ENCODE results near the gene GSN. TPM values are rescaled to one million over a fixed set of nuclear protein-coding genes. Genes with fewer than 3 reads are reported as not detected.
A peak's percentile ranks its signal among the peaks of the same experiment; 100 is the strongest.

GSN gene
- total RNA-seq, 1 donor from 2014 or later: 72.1 TPM

- H3K27ac Mint-ChIP-seq: peak overlapping the region; percentile 46
- H3K4me3 ChIP-seq: peak overlapping the region; percentile 31
- no peaks in the 10 kb centered on the region for H4K20me1 ChIP-seq (ENCODE audit: low read depth)
- peak overlapping the region; percentile 73 for H3K4me2 ChIP-seq
- peak overlapping the region; percentile 33 for H3K4me3 Mint-ChIP-seq
- no peak for TF ChIP-seq CTCF (IDR thresholded peaks at IDR 0.05)
- no peak for TF ChIP-seq EZH2 (IDR thresholded peaks at IDR 0.05)
- TF ChIP-seq EZH2phosphoT487 (IDR thresholded peaks at IDR 0.05): no peak
- peaks cover 41% of the 10 kb centered on the region for H3K4me1 ChIP-seq
- H3K9ac ChIP-seq: no peak overlapping the region
- no peaks in the 10 kb centered on the region for H3K36me3 ChIP-seq
- H3K79me2 ChIP-seq (ENCODE audit: low read depth): no peaks in the 10 kb centered on the region
- H3F3A ChIP-seq (ENCODE audit: low read depth): peaks cover 19% of the 10 kb centered on the region
- no peaks in the 10 kb centered on the region for H3K9me3 ChIP-seq (ENCODE audit: low read depth)
- no peak overlapping the region for H3K27ac ChIP-seq
- DNase-seq (ENCODE audit: low spot score): peak; percentile 90
- no peak overlapping the region for H2AFZ ChIP-seq (replicated peaks)
- peaks cover 16% of the 10 kb centered on the region for H3K27me3 Mint-ChIP-seq (ENCODE audit: insufficient read depth, low read depth)
- H3K36me3 Mint-ChIP-seq: no peaks in the 10 kb centered on the region
- peaks cover 43% of the 10 kb centered on the region for H3K4me1 Mint-ChIP-seq
- no peaks in the 10 kb centered on the region for H3K9me3 Mint-ChIP-seq
- H3K27me3 ChIP-seq: peaks cover 39% of the 10 kb centered on the region
Measured at GRCh38 chr9:121261107-121261460, 6.9 kb upstream of the GSN start.

GRCh38 chr9:121261755-121262154 is 6.2 kb upstream of the GSN start:
- Histone ChIP-seq H3K4me3 (no peak overlapping the region), H3K9ac (no peak overlapping the region), H3K79me2 (ENCODE audit: low read depth) (no peaks in the 10 kb centered on the region), H3K4me2 (peak overlapping the region; percentile 73), H3K36me3 (no peaks in the 10 kb centered on the region), H3K27ac (no peak overlapping the region), H4K20me1 (ENCODE audit: low read depth) (no peaks in the 10 kb centered on the region), H2AFZ (replicated peaks) (no peak overlapping the region), H3K27me3 (peaks cover 43% of the 10 kb centered on the region), H3K9me3 (ENCODE audit: low read depth) (no peaks in the 10 kb centered on the region), H3F3A (ENCODE audit: low read depth) (peaks cover 23% of the 10 kb centered on the region), H3K4me1 (peaks cover 47% of the 10 kb centered on the region)
- peaks cover 43% of the 10 kb centered on the region for H3K4me1 Mint-ChIP-seq
- DNase-seq (ENCODE audit: low spot score): no peak
- TF ChIP-seq EZH2phosphoT487 (IDR thresholded peaks at IDR 0.05): no peak
- no peak for TF ChIP-seq CTCF (IDR thresholded peaks at IDR 0.05)
- no peak for TF ChIP-seq EZH2 (IDR thresholded peaks at IDR 0.05)
- H3K36me3 Mint-ChIP-seq: no peaks in the 10 kb centered on the region
- peak overlapping the region; percentile 46 for H3K27ac Mint-ChIP-seq
- no peak overlapping the region for H3K4me3 Mint-ChIP-seq
- H3K27me3 Mint-ChIP-seq (ENCODE audit: insufficient read depth, low read depth): peaks cover 16% of the 10 kb centered on the region
- H3K9me3 Mint-ChIP-seq: no peaks in the 10 kb centered on the region

GRCh38 chr9:121262423-121262822 is 5.5 kb upstream of the GSN start:
- Mint-ChIP-seq H3K4me1 (peaks cover 48% of the 10 kb centered on the region), H3K4me3 (no peak overlapping the region), H3K9me3 (no peaks in the 10 kb centered on the region), H3K27ac (no peak overlapping the region), H3K36me3 (no peaks in the 10 kb centered on the region), H3K27me3 (ENCODE audit: insufficient read depth, low read depth) (peaks cover 16% of the 10 kb centered on the region)
- TF ChIP-seq CTCF (IDR thresholded peaks at IDR 0.05) (no peak), EZH2phosphoT487 (IDR thresholded peaks at IDR 0.05) (no peak), EZH2 (IDR thresholded peaks at IDR 0.05) (no peak)
- Histone ChIP-seq H3K27me3 (peaks cover 49% of the 10 kb centered on the region), H3K79me2 (ENCODE audit: low read depth) (no peaks in the 10 kb centered on the region), H4K20me1 (ENCODE audit: low read depth) (no peaks in the 10 kb centered on the region), H3K36me3 (no peaks in the 10 kb centered on the region), H3K4me2 (no peak overlapping the region), H3K27ac (no peak overlapping the region), H3K4me3 (no peak overlapping the region), H3K9ac (no peak overlapping the region), H3F3A (ENCODE audit: low read depth) (peaks cover 29% of the 10 kb centered on the region), H3K9me3 (ENCODE audit: low read depth) (no peaks in the 10 kb centered on the region), H2AFZ (replicated peaks) (no peak overlapping the region), H3K4me1 (peaks cover 54% of the 10 kb centered on the region)
- DNase-seq (ENCODE audit: low spot score): no peak

Measured in neural progenitor cell (in vitro differentiated cells).